ENCODE data around the gene NSMF.
"Not testable (repeated sequence)": the region's sequence is repeated elsewhere in the genome, so short reads cannot be mapped to it uniquely, and the experiment has no call there.

The NSMF gene

GRCh38 chr9:137475666-137476065, 16.5 kb upstream of the NSMF start:
- no peak for DNase-seq

- no peak for DNase-seq
Observed at GRCh38 chr9:137474271-137474670, 15.1 kb upstream of the NSMF start.

GRCh38 chr9:137470785-137471184, 11.7 kb upstream of the NSMF start:
- DNase-seq: no peak

- no peak for DNase-seq
Observed at GRCh38 chr9:137467896-137468295, 8.8 kb upstream of the NSMF start.

GRCh38 chr9:137467161-137467581, 8.0 kb upstream of the NSMF start:
- DNase-seq: no peak

- not testable (repeated sequence) for DNase-seq
Observed at GRCh38 chr9:137466389-137467085, 7.4 kb upstream of the NSMF start.

- DNase-seq: no peak
Observed at GRCh38 chr9:137465720-137466388, 6.7 kb upstream of the NSMF start.

- no peak for DNase-seq
Observed at GRCh38 chr9:137465000-137465719, 6.0 kb upstream of the NSMF start.

- no peak for DNase-seq
Observed at GRCh38 chr9:137464291-137464999, 5.3 kb upstream of the NSMF start.

GRCh38 chr9:137463931-137464290, 4.8 kb upstream of the NSMF start:
- DNase-seq: no peak

GRCh38 chr9:137462986-137463930, 4.1 kb upstream of the NSMF start:
- DNase-seq: no peak

- DNase-seq: no peak
Observed at GRCh38 chr9:137462396-137462985, 3.4 kb upstream of the NSMF start.

- peak; percentile 80 for DNase-seq
Observed at GRCh38 chr9:137461663-137462395, 2.7 kb upstream of the NSMF start.

- DNase-seq: peak; percentile 56
Observed at GRCh38 chr9:137461316-137461662, 2.2 kb upstream of the NSMF start.

GRCh38 chr9:137460363-137461315, 1.5 kb upstream of the NSMF start:
- no peak for DNase-seq

- no peak for DNase-seq
Observed at GRCh38 chr9:137459601-137460362, 648 bp upstream of the NSMF start.

- no peak for DNase-seq
Observed at GRCh38 chr9:137458194-137459151, 661 bp downstream of the NSMF start.

Data from activated gamma-delta T cell (primary cell).